Activated T-helper 17 cell treated with anti-CD3 and anti-CD28 coated beads, Interleukin-2, amount 50 U/mL, for 72 hours (primary cell): ENCODE data around the gene RHOU. TPM values are rescaled to one million over a fixed set of nuclear protein-coding genes. Genes with fewer than 3 reads are reported as not detected.

Experiments used
- ATAC-seq: fragments of 150-1000 bp; cut with Tn5 transposase; replicated peaks from 2 replicates; pipeline ENCODE4 v1.10.0; 2021; ENCODE audit warnings: mild to moderate bottlenecking, moderate library complexity
- H3K27ac Mint-ChIP-seq: one replicate; pipeline ENCODE4 v1.8.0; 2022; ENCODE audit warnings: mixed read lengths
- H3K27me3 Mint-ChIP-seq: one replicate; pipeline ENCODE4 v1.8.0; 2022; ENCODE audit warnings: mixed read lengths
- H3K36me3 Mint-ChIP-seq: one replicate; pipeline ENCODE4 v1.8.0; 2022; ENCODE audit warnings: low read depth, mild to moderate bottlenecking, mixed read lengths
- H3K4me1 Mint-ChIP-seq: one replicate; pipeline ENCODE4 v1.8.0; 2022; ENCODE audit warnings: mixed read lengths
- H3K4me3 Mint-ChIP-seq: one replicate; pipeline ENCODE4 v1.8.0; 2022; ENCODE audit warnings: mild to moderate bottlenecking, mixed read lengths
- H3K9me3 Mint-ChIP-seq: one replicate; pipeline ENCODE4 v1.8.0; 2022; ENCODE audit warnings: mixed read lengths
- total RNA-seq, 2 donors: library from RNA; stranded (reverse); gene quantifications; one replicate each; pipeline ENCODE4 v1.2.3, GENCODE V29; 2022

Gene RHOU
- total RNA-seq, 2 donors from 2014 or later: 1.4 to 2.1 TPM

- Mint-ChIP-seq H3K4me3 (no peak overlapping the region), H3K9me3 (no peaks in the 10 kb centered on the region), H3K27me3 (peaks cover 21% of the 10 kb centered on the region), H3K36me3 (no peaks in the 10 kb centered on the region), H3K4me1 (no peaks in the 10 kb centered on the region), H3K27ac (no peak overlapping the region)
- no peak for ATAC-seq
These were observed 11.4 kb upstream of the RHOU start for GRCh38 chr1:228723921-228724320.

GRCh38 chr1:228725178-228725577 lies 10.1 kb upstream of the RHOU start:
- H3K4me3 Mint-ChIP-seq: no peak overlapping the region

GRCh38 chr1:228727681-228728171 lies 7.6 kb upstream of the RHOU start:
- no peak overlapping the region for H3K27ac Mint-ChIP-seq

More at GRCh38 chr1:228725178-228725577, 10.1 kb upstream of the RHOU start:
- ATAC-seq: no peak
- no peaks in the 10 kb centered on the region for H3K36me3 Mint-ChIP-seq
- H3K27me3 Mint-ChIP-seq: peaks cover 21% of the 10 kb centered on the region
- no peaks in the 10 kb centered on the region for H3K4me1 Mint-ChIP-seq
- no peak overlapping the region for H3K27ac Mint-ChIP-seq
- H3K9me3 Mint-ChIP-seq: no peaks in the 10 kb centered on the region

GRCh38 chr1:228732426-228732825 lies 2.9 kb upstream of the RHOU start:
- no peaks in the 10 kb centered on the region for H3K4me1 Mint-ChIP-seq
- ATAC-seq: no peak
- H3K27ac Mint-ChIP-seq: no peak overlapping the region
- no peaks in the 10 kb centered on the region for H3K9me3 Mint-ChIP-seq
- peaks cover 14% of the 10 kb centered on the region for H3K27me3 Mint-ChIP-seq
- no peak overlapping the region for H3K4me3 Mint-ChIP-seq
- H3K36me3 Mint-ChIP-seq: no peaks in the 10 kb centered on the region

More at GRCh38 chr1:228727681-228728171, 7.6 kb upstream of the RHOU start:
- Mint-ChIP-seq H3K4me1 (no peaks in the 10 kb centered on the region), H3K36me3 (no peaks in the 10 kb centered on the region), H3K4me3 (no peak overlapping the region), H3K9me3 (no peaks in the 10 kb centered on the region), H3K27me3 (peaks cover 27% of the 10 kb centered on the region)
- no peak for ATAC-seq

- H3K36me3 Mint-ChIP-seq: no peaks in the 10 kb centered on the region
- H3K9me3 Mint-ChIP-seq: no peaks in the 10 kb centered on the region
- no peak overlapping the region for H3K27ac Mint-ChIP-seq
- no peak for ATAC-seq
- no peaks in the 10 kb centered on the region for H3K4me1 Mint-ChIP-seq
- H3K4me3 Mint-ChIP-seq: no peak overlapping the region
- peaks cover 9% of the 10 kb centered on the region for H3K27me3 Mint-ChIP-seq
These were observed 1.7 kb upstream of the RHOU start for GRCh38 chr1:228733576-228733975.

- Mint-ChIP-seq H3K27me3 (peaks cover 8% of the 10 kb centered on the region), H3K9me3 (no peaks in the 10 kb centered on the region), H3K27ac (no peak overlapping the region), H3K4me3 (peak overlapping the region; percentile 68), H3K4me1 (no peaks in the 10 kb centered on the region), H3K36me3 (no peaks in the 10 kb centered on the region)
- ATAC-seq: peak; percentile 33
These were observed 750 bp downstream of the RHOU start for GRCh38 chr1:228735871-228736586.

GRCh38 chr1:228736844-228737445 lies 1.7 kb downstream of the RHOU start:
- Mint-ChIP-seq H3K4me1 (no peaks in the 10 kb centered on the region), H3K27me3 (peaks cover 3% of the 10 kb centered on the region), H3K9me3 (no peaks in the 10 kb centered on the region), H3K27ac (no peak overlapping the region), H3K36me3 (no peaks in the 10 kb centered on the region), H3K4me3 (peak overlapping the region; percentile 68)
- no peak for ATAC-seq

- no peak for ATAC-seq
- peaks cover 3% of the 10 kb centered on the region for H3K27me3 Mint-ChIP-seq
- H3K9me3 Mint-ChIP-seq: no peaks in the 10 kb centered on the region
- no peaks in the 10 kb centered on the region for H3K4me1 Mint-ChIP-seq
- H3K36me3 Mint-ChIP-seq: no peaks in the 10 kb centered on the region
- no peak overlapping the region for H3K27ac Mint-ChIP-seq
- peak overlapping the region; percentile 68 for H3K4me3 Mint-ChIP-seq
These were observed 2.3 kb downstream of the RHOU start for GRCh38 chr1:228737601-228738041.

GRCh38 chr1:228739826-228740225 lies 4.5 kb downstream of the RHOU start:
- no peak overlapping the region for H3K4me3 Mint-ChIP-seq
- no peaks in the 10 kb centered on the region for H3K4me1 Mint-ChIP-seq
- no peaks in the 10 kb centered on the region for H3K9me3 Mint-ChIP-seq
- ATAC-seq: no peak
- H3K27ac Mint-ChIP-seq: no peak overlapping the region
- peaks cover 12% of the 10 kb centered on the region for H3K36me3 Mint-ChIP-seq
- no peaks in the 10 kb centered on the region for H3K27me3 Mint-ChIP-seq

GRCh38 chr1:228740543-228741317 lies 5.5 kb downstream of the RHOU start:
- no peaks in the 10 kb centered on the region for H3K9me3 Mint-ChIP-seq
- H3K36me3 Mint-ChIP-seq: peaks cover 12% of the 10 kb centered on the region
- H3K4me1 Mint-ChIP-seq: no peaks in the 10 kb centered on the region
- H3K27me3 Mint-ChIP-seq: no peaks in the 10 kb centered on the region
- no peak overlapping the region for H3K27ac Mint-ChIP-seq
- no peak overlapping the region for H3K4me3 Mint-ChIP-seq
- ATAC-seq: no peak

- no peak overlapping the region for H3K4me3 Mint-ChIP-seq
- no peaks in the 10 kb centered on the region for H3K27me3 Mint-ChIP-seq
- H3K36me3 Mint-ChIP-seq: peaks cover 12% of the 10 kb centered on the region
- no peaks in the 10 kb centered on the region for H3K9me3 Mint-ChIP-seq
- no peak overlapping the region for H3K27ac Mint-ChIP-seq
- no peak for ATAC-seq
- H3K4me1 Mint-ChIP-seq: no peaks in the 10 kb centered on the region
These were observed 7.1 kb downstream of the RHOU start for GRCh38 chr1:228742281-228742860.

- peaks cover 12% of the 10 kb centered on the region for H3K36me3 Mint-ChIP-seq
- no peak overlapping the region for H3K27ac Mint-ChIP-seq
- H3K4me3 Mint-ChIP-seq: no peak overlapping the region
- H3K27me3 Mint-ChIP-seq: no peaks in the 10 kb centered on the region
- H3K4me1 Mint-ChIP-seq: peaks cover 3% of the 10 kb centered on the region
- ATAC-seq: no peak
- no peaks in the 10 kb centered on the region for H3K9me3 Mint-ChIP-seq
These were observed 8.1 kb downstream of the RHOU start for GRCh38 chr1:228743405-228743804.

- no peak overlapping the region for H3K27ac Mint-ChIP-seq
- no peak overlapping the region for H3K4me3 Mint-ChIP-seq
- ATAC-seq: no peak
- H3K36me3 Mint-ChIP-seq: peaks cover 12% of the 10 kb centered on the region
- H3K27me3 Mint-ChIP-seq: no peaks in the 10 kb centered on the region
- H3K4me1 Mint-ChIP-seq: peaks cover 7% of the 10 kb centered on the region
- no peaks in the 10 kb centered on the region for H3K9me3 Mint-ChIP-seq
These were observed 9.1 kb downstream of the RHOU start for GRCh38 chr1:228744356-228744755.

- H3K27ac Mint-ChIP-seq: no peak overlapping the region
- no peak overlapping the region for H3K4me3 Mint-ChIP-seq
- peaks cover 7% of the 10 kb centered on the region for H3K4me1 Mint-ChIP-seq
- H3K27me3 Mint-ChIP-seq: no peaks in the 10 kb centered on the region
- no peak for ATAC-seq
- H3K9me3 Mint-ChIP-seq: no peaks in the 10 kb centered on the region
- peaks cover 12% of the 10 kb centered on the region for H3K36me3 Mint-ChIP-seq
These were observed 9.6 kb downstream of the RHOU start for GRCh38 chr1:228744918-228745317.
